IMR-90 (cell line): Measurements from ENCODE around the gene LRIT1. TPM values are rescaled to one million over a fixed set of nuclear protein-coding genes. Genes with fewer than 3 reads are reported as not detected.
A peak's percentile ranks its signal among the peaks of the same experiment; 100 is the strongest.

Experiments used
- ATAC-seq: fragments of 200-7000 bp; cut with Tn5 transposase; 2 replicates; pipeline ENCODE4 v1.9.1; 2020; ENCODE audit warnings: low read depth, mild to moderate bottlenecking, moderate library complexity
- BruUV-seq: library from RNA; stranded (reverse); fragments of 400-500 nt; replicated peaks from 2 replicates; lab custom pipeline; 2021; lab: Mats Ljungman, UMichigan
- CTCF ChIA-PET: fragments of 300-600 bp; formaldehyde crosslinking; extraction: SDS; loops from one replicate; lab custom pipeline; 2021; ENCODE audit warnings: antibody characterized with exemption; lab: Yijun Ruan, JAX
- POLR2A ChIA-PET: fragments of 300-600 bp; sonication (Branson Sonifier 250); formaldehyde crosslinking; loops from one replicate; lab custom pipeline; 2022; ENCODE audit warnings: antibody characterized with exemption; ENCODE audit not compliant: unreplicated experiment; lab: Charles Lee
- DNase-seq: peaks from one replicate; pipeline ENCODE4 v3.0.0; 2013
- H2AFZ ChIP-seq: replicated peaks from 2 replicates; pipeline ENCODE3; 2013; ENCODE audit warnings: low read length, mild to moderate bottlenecking; ENCODE audit not compliant: poor library complexity
- H2AK5ac ChIP-seq: 2 replicates; pipeline ENCODE4 v1.6.1; 2013; ENCODE audit warnings: low read depth, low read length, inconsistent platforms
- H2AK9ac ChIP-seq: replicated peaks from 2 replicates; pipeline ENCODE3; 2013; ENCODE audit warnings: mild to moderate bottlenecking, low read depth, low read length, moderate library complexity; ENCODE audit not compliant: poor library complexity
- H2BK120ac ChIP-seq: 2 replicates; pipeline ENCODE4 v1.6.1; 2013; ENCODE audit warnings: low read depth, low read length, inconsistent platforms
- H2BK15ac ChIP-seq: 3 replicates; pipeline ENCODE4 v1.6.1; 2013; ENCODE audit warnings: low read depth, low read length, inconsistent platforms
- H2BK20ac ChIP-seq: 2 replicates; pipeline ENCODE4 v1.6.1; 2013; ENCODE audit warnings: low read depth, mild to moderate bottlenecking, inconsistent platforms, low read length, moderate library complexity
- H2BK5ac ChIP-seq: 2 replicates; pipeline ENCODE4 v1.6.1; 2013; ENCODE audit warnings: mild to moderate bottlenecking, low read depth, low read length, inconsistent platforms; ENCODE audit not compliant: poor library complexity, severe bottlenecking
- H3K14ac ChIP-seq: replicated peaks from 2 replicates; pipeline ENCODE4 v1.6.1; 2013; ENCODE audit warnings: low read depth, low read length, inconsistent platforms
- H3K18ac ChIP-seq: 2 replicates; pipeline ENCODE4 v1.6.1; 2013; ENCODE audit warnings: low read depth, low read length, control low read depth
- H3K23ac ChIP-seq: 2 replicates; pipeline ENCODE4 v1.6.1; 2013; ENCODE audit warnings: low read depth, low read length, inconsistent platforms
- H3K27ac ChIP-seq: 2 replicates; pipeline ENCODE4 v1.5.1; 2013; ENCODE audit warnings: mild to moderate bottlenecking, control low read depth, low read length; ENCODE audit not compliant: insufficient read depth
- H3K27me3 ChIP-seq: 2 replicates; pipeline ENCODE4 v1.6.1; 2013; ENCODE audit warnings: low read length; ENCODE audit not compliant: control insufficient read depth, insufficient read depth
- H3K36me3 ChIP-seq: 2 replicates; pipeline ENCODE4 v1.6.1; 2013; ENCODE audit warnings: low read length, mixed read lengths; ENCODE audit not compliant: control insufficient read depth, insufficient read depth
- H3K4ac ChIP-seq: 2 replicates; pipeline ENCODE4 v1.6.1; 2013; ENCODE audit warnings: low read depth, low read length, inconsistent platforms
- H3K4me1 ChIP-seq: 2 replicates; pipeline ENCODE4 v1.6.1; 2013; ENCODE audit warnings: low read length, mixed read lengths; ENCODE audit not compliant: control insufficient read depth, insufficient read depth
- H3K4me2 ChIP-seq: 2 replicates; pipeline ENCODE4 v1.6.1; 2013; ENCODE audit warnings: low read depth, mild to moderate bottlenecking, control low read depth, low read length, moderate library complexity
- H3K4me3 ChIP-seq: 2 replicates; pipeline ENCODE4 v1.5.1; 2013; ENCODE audit warnings: low read depth, mild to moderate bottlenecking, control low read depth, low read length, moderate library complexity; ENCODE audit not compliant: insufficient read depth
- H3K56ac ChIP-seq: 2 replicates; pipeline ENCODE4 v1.6.1; 2013; ENCODE audit warnings: low read length, inconsistent platforms; ENCODE audit not compliant: insufficient read depth; ENCODE audit errors: extremely low read depth
- H3K79me1 ChIP-seq, 2 experiments: 2 replicates each; pipeline ENCODE4 v1.6.1; 2013; ENCODE audit warnings: low read length in 2 of 2, inconsistent platforms in 1 of 2, low read depth in 1 of 2
- H3K9ac ChIP-seq: 2 replicates; pipeline ENCODE4 v1.6.1; 2013; ENCODE audit warnings: low read depth, low read length, control low read depth
- H3K9me1 ChIP-seq: 2 replicates; pipeline ENCODE4 v1.6.1; 2013; ENCODE audit warnings: low read length, inconsistent platforms; ENCODE audit not compliant: insufficient read depth
- H3K9me3 ChIP-seq: 2 replicates; pipeline ENCODE4 v1.6.1; 2013; ENCODE audit warnings: low read length; ENCODE audit not compliant: control insufficient read depth, insufficient read depth
- H4K20me1 ChIP-seq: 2 replicates; pipeline ENCODE4 v1.6.1; 2013; ENCODE audit warnings: low read length, inconsistent platforms; ENCODE audit not compliant: insufficient read depth
- H4K5ac ChIP-seq: 2 replicates; pipeline ENCODE4 v1.6.1; 2013; ENCODE audit warnings: mild to moderate bottlenecking, low read depth, low read length, control low read depth
- H4K8ac ChIP-seq, 2 experiments: 2 replicates each; pipeline ENCODE4 v1.6.1; 2013; ENCODE audit warnings: low read depth in 2 of 2, low read length in 2 of 2, control low read depth in 1 of 2, inconsistent platforms in 1 of 2
- H4K91ac ChIP-seq: 2 replicates; pipeline ENCODE4 v1.6.1; 2013; ENCODE audit warnings: low read depth, low read length, inconsistent platforms; ENCODE audit not compliant: insufficient read depth
- BHLHE40 ChIP-seq: fragments of 150-350 bp; IDR thresholded peaks from 2 replicates; pipeline ENCODE4 v1.6.1; 2016; ENCODE audit warnings: mild to moderate bottlenecking, low read depth, low read length
- CEBPB ChIP-seq: IDR thresholded peaks from 2 replicates; pipeline ENCODE4 v1.6.1; 2012; ENCODE audit warnings: low read depth, low read length, improper control_type of control experiment
- CHD1 ChIP-seq: IDR thresholded peaks from 2 replicates; pipeline ENCODE4 v1.6.1; 2012; ENCODE audit warnings: low read depth, low read length, improper control_type of control experiment
- CTCF ChIP-seq: conservative IDR thresholded peaks from 2 replicates; pipeline ENCODE4 v1.5.1; 2012; ENCODE audit warnings: mild to moderate bottlenecking, low read depth, low read length, improper control_type of control experiment
- FOS ChIP-seq: fragments of 150-350 bp; IDR thresholded peaks from 2 replicates; pipeline ENCODE4 v1.6.1; 2016; ENCODE audit warnings: low read depth, low read length
- MAFK ChIP-seq: IDR thresholded peaks from 2 replicates; pipeline ENCODE4 v1.6.1; 2012; ENCODE audit warnings: low read depth, low read length, improper control_type of control experiment
- MAZ ChIP-seq: IDR thresholded peaks from 2 replicates; pipeline ENCODE4 v1.6.1; 2012; ENCODE audit warnings: low read depth, mild to moderate bottlenecking, low read length, improper control_type of control experiment, moderate library complexity, borderline replicate concordance
- MXI1 ChIP-seq: IDR thresholded peaks from 2 replicates; pipeline ENCODE4 v1.6.1; 2012; ENCODE audit warnings: low read depth, mild to moderate bottlenecking, low read length, moderate library complexity, borderline replicate concordance
- NFE2L2 ChIP-seq: fragments of 150-350 bp; IDR thresholded peaks from 2 replicates; pipeline ENCODE4 v1.6.1; 2016; ENCODE audit warnings: low read depth, mild to moderate bottlenecking, low read length
- POLR2A ChIP-seq: IDR thresholded peaks from 2 replicates; pipeline ENCODE4 v1.6.1; 2012; ENCODE audit warnings: mild to moderate bottlenecking, low read depth, low read length
- RAD21 ChIP-seq: IDR thresholded peaks from 2 replicates; pipeline ENCODE4 v1.6.1; 2012; ENCODE audit warnings: low read length, improper control_type of control experiment
- RCOR1 ChIP-seq: IDR thresholded peaks from 2 replicates; pipeline ENCODE4 v1.6.1; 2012; ENCODE audit warnings: mild to moderate bottlenecking, low read length, improper control_type of control experiment; ENCODE audit not compliant: insufficient replicate concordance
- RFX5 ChIP-seq: IDR thresholded peaks from 2 replicates; pipeline ENCODE4 v1.8.0; 2012; ENCODE audit warnings: low read depth, mild to moderate bottlenecking, low read length, moderate library complexity
- SMC3 ChIP-seq: fragments of 150-350 bp; IDR thresholded peaks from 2 replicates; pipeline ENCODE4 v1.6.1; 2016; ENCODE audit warnings: low read depth, mild to moderate bottlenecking, antibody characterized with exemption, low read length, moderate library complexity
- USF2 ChIP-seq: fragments of 150-350 bp; IDR thresholded peaks from 2 replicates; pipeline ENCODE4 v1.6.1; 2017; ENCODE audit warnings: mild to moderate bottlenecking, antibody characterized with exemption, low read length, low read depth
- WGBS, 2 experiments: methylation state at CpG; one replicate each; pipeline versions ENCODE4 v1.1.5 to v1.1.7; 2013; ENCODE audit warnings: missing lambda C conversion rate in 2 of 2; ENCODE audit not compliant: insufficient read length in 1 of 2; ENCODE audit errors: extremely low coverage in 2 of 2; 5-methylcytosine and 5-hydroxymethylcytosine counted together
- dilution Hi-C: fragments of 300-500 bp; cut with HindIII; formaldehyde crosslinking; loops from one replicate; pipeline ENCODE4 v1.14.3; 2018; ENCODE audit warnings: low sequenced_read_pairs; ENCODE audit not compliant: unreplicated experiment
- in situ Hi-C: fragments of 300-500 bp; cut with MboI; formaldehyde crosslinking; loops from 3 replicates; pipeline ENCODE4 v1.14.3; 2019; ENCODE audit warnings: low sequenced_read_pairs, inconsistent platforms, mixed read lengths
- intact Hi-C: fragments of 100-400 bp; cut with micrococcal nuclease; formaldehyde crosslinking; loops from 2 replicates; pipeline ENCODE4 v1.10.0; 2022
- polyA plus RNA-seq, 3 experiments: library from polyadenylated mRNA; depleted of rRNA; stranded (reverse); fragments of >200 nt; gene quantifications; 2 replicates each; pipeline ENCODE4 v1.2.3, GENCODE V29; 2012; ENCODE audit warnings: low replicate concordance in 1 of 3
- total RNA-seq: library from RNA; depleted of rRNA; stranded (reverse); fragments of >200 nt; gene quantifications from 2 replicates; pipeline ENCODE4 v1.2.3, GENCODE V29; 2012
- TF ChIP-seq, protein P1 (sequence below): fragments of 150-350 bp; IDR thresholded peaks from 2 replicates; pipeline ENCODE4 v1.6.1; 2016; ENCODE audit warnings: low read depth, mild to moderate bottlenecking, low read length, moderate library complexity, borderline replicate concordance

The LRIT1 gene
- total and polyA plus RNA-seq, 2 of the 4 experiments (the other 2 are of a cell fraction): not detected

GRCh38 chr10:84200537-84201243, 40.7 kb downstream of the LRIT1 start:
- no peak overlapping the region for H4K5ac ChIP-seq
- no peak overlapping the region for H3K4ac ChIP-seq
- no peaks in the 10 kb centered on the region for H3K9me1 ChIP-seq
- H3K23ac ChIP-seq: no peak overlapping the region
- no peak overlapping the region for H4K8ac ChIP-seq
- H2AK9ac ChIP-seq: peak overlapping the region; percentile 9
- no peak overlapping the region for H4K91ac ChIP-seq
- peaks cover 20% of the 10 kb centered on the region; the same call in 1 of the 2 replicates for H3K27me3 ChIP-seq
- no peak overlapping the region for H2BK120ac ChIP-seq
- no peak overlapping the region for H3K56ac ChIP-seq
- no peak overlapping the region for H2AFZ ChIP-seq
- no peak overlapping the region for H2BK15ac ChIP-seq
- no peak overlapping the region for H3K9ac ChIP-seq
- no TSS peak for BruUV-seq
- ATAC-seq: no peak
- 28% methylated on average over 6 of the region's 11 CpGs; no CpG with 5 or more reads in 1 of the 2 experiments for WGBS, 2 experiments
- in situ Hi-C loops (no loop called here), intact Hi-C loops (no loop called here), dilution Hi-C loops (no loop called here)
- TF ChIP-seq USF2 (no peak), FOS (no peak), MXI1 (no peak), BHLHE40 (no peak), CHD1 (no peak), MAZ (no peak), CEBPB (no peak), SMC3 (no peak), RFX5 (no peak), NFE2L2 (no peak), RAD21 (no peak), POLR2A (no peak), CTCF (no peak), RCOR1 (no peak), MAFK (no peak)
- TF ChIP-seq, protein P1, sequence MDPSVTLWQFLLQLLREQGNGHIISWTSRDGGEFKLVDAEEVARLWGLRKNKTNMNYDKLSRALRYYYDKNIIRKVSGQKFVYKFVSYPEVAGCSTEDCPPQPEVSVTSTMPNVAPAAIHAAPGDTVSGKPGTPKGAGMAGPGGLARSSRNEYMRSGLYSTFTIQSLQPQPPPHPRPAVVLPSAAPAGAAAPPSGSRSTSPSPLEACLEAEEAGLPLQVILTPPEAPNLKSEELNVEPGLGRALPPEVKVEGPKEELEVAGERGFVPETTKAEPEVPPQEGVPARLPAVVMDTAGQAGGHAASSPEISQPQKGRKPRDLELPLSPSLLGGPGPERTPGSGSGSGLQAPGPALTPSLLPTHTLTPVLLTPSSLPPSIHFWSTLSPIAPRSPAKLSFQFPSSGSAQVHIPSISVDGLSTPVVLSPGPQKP: no peak
- H3K4me2 ChIP-seq: no peak overlapping the region
- ChIA-PET POLR2A (no interaction called here), CTCF (no interaction called here)
- no peak overlapping the region for H3K27ac ChIP-seq
- no peak overlapping the region for H3K18ac ChIP-seq
- no peaks in the 10 kb centered on the region for H3K9me3 ChIP-seq
- H2AK5ac ChIP-seq: no peak overlapping the region
- no peak overlapping the region for H2BK5ac ChIP-seq
- H2BK20ac ChIP-seq: no peak overlapping the region
- no peak for DNase-seq
- no peaks in the 10 kb centered on the region for H3K36me3 ChIP-seq
- no peaks in the 10 kb centered on the region for H4K20me1 ChIP-seq
- H3K4me3 ChIP-seq: no peak overlapping the region
- H3K4me1 ChIP-seq: no peaks in the 10 kb centered on the region
- no peaks in the 10 kb centered on the region for H3K79me1 ChIP-seq
- no peak overlapping the region for H3K14ac ChIP-seq
